Measurements from ENCODE around the gene AMBRA1. TPM values are rescaled to one million over a fixed set of nuclear protein-coding genes. Genes with fewer than 3 reads are reported as not detected.

Gene AMBRA1
- polyA plus RNA-seq, 1 experiment = 12.8 TPM

DNA sequence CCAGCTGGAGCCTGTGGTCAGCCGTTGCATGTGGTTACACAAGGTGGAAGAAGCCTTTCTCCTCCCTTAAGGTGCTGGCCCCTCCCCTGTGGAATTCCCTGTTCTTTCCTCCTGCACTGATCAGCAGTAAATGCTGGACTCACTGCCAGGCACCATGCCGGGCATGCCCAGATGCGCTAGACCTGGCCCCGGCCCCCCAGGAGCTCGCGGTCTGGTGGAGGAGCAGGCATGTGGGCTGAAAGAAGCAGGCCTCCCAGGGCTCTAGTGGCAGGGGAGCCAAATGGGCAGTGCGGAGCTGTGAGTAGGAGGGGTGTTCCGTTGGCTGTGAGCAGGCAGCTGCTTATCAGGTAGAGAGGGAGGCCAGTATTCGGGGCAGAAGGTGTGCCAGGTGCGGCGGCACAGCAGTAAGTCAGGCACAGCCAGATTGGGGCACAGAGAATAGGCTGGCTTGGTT is 236.3 kb downstream of the AMBRA1 start:
- no peaks in the 10 kb centered on the region for H3K27me3 ChIP-seq (ENCODE audit: control insufficient read depth, insufficient read depth, low read length)
- TF ChIP-seq, protein P1, sequence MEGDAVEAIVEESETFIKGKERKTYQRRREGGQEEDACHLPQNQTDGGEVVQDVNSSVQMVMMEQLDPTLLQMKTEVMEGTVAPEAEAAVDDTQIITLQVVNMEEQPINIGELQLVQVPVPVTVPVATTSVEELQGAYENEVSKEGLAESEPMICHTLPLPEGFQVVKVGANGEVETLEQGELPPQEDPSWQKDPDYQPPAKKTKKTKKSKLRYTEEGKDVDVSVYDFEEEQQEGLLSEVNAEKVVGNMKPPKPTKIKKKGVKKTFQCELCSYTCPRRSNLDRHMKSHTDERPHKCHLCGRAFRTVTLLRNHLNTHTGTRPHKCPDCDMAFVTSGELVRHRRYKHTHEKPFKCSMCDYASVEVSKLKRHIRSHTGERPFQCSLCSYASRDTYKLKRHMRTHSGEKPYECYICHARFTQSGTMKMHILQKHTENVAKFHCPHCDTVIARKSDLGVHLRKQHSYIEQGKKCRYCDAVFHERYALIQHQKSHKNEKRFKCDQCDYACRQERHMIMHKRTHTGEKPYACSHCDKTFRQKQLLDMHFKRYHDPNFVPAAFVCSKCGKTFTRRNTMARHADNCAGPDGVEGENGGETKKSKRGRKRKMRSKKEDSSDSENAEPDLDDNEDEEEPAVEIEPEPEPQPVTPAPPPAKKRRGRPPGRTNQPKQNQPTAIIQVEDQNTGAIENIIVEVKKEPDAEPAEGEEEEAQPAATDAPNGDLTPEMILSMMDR (IDR thresholded peaks at IDR 0.05; ENCODE audit: insufficient read depth, low read depth, low read length) = no peak
- ChIA-PET CTCF (interaction anchor here (1.1 to 11.0 kb wide), 4 partner anchors 8 to 18 kb away, joined by 3 to 162 read pairs (median 15); partner anchors contain the start of gene DGKZ), POLR2A (no interaction called here)
- no peak for DNase-seq (ENCODE audit: low read depth)
- H3K4me3 ChIP-seq (ENCODE audit: low read depth, low read length) = no peak overlapping the region
- no peaks in the 10 kb centered on the region; the same call in none of the 2 replicates for H3K36me3 ChIP-seq (ENCODE audit: control insufficient read depth, insufficient read depth, low read length)

DNA sequence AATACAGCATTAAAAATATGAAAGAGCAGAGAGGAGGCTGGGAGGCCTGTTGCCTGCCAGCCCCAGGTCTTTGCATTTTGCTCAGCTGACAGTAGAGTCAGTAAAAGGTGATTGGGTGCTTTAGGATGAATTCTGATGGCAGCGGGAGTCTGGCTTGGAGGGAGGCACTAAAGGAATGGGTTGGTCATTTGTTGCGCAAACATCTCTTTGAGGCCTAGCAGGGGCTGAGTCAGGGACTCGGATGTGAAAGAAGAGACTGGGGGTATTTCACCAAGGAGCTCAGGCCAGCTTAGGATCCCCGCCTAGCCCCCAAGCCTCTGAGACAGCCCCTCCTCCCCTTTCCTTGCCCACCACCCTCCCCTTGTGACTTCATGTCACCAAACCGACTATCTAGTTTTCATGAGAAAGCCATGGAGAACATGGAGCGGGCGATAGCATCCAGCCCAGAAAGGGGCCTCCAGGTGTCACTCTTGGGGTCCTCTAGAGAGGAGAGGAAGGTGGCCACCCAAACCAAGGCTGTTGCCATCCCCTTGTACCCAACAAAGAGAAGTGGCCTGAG is 236.8 kb downstream of the AMBRA1 start:
- no peak for DNase-seq (ENCODE audit: low read depth)
- no peaks in the 10 kb centered on the region; the same call in 1 of the 2 replicates for H3K36me3 ChIP-seq (ENCODE audit: control insufficient read depth, insufficient read depth, low read length)
- no peak overlapping the region for H3K4me3 ChIP-seq (ENCODE audit: low read depth, low read length)
- CTCF ChIA-PET = interaction anchor here (1.1 to 11.0 kb wide), 3 partner anchors 8 to 18 kb away, joined by 3 to 162 read pairs (median 6); partner anchors contain the start of gene DGKZ
- no peaks in the 10 kb centered on the region for H3K27me3 ChIP-seq (ENCODE audit: control insufficient read depth, insufficient read depth, low read length)
- TF ChIP-seq, protein P1 (IDR thresholded peaks at IDR 0.05; ENCODE audit: insufficient read depth, low read depth, low read length) = no peak
- POLR2A ChIA-PET = no interaction called here

DNA sequence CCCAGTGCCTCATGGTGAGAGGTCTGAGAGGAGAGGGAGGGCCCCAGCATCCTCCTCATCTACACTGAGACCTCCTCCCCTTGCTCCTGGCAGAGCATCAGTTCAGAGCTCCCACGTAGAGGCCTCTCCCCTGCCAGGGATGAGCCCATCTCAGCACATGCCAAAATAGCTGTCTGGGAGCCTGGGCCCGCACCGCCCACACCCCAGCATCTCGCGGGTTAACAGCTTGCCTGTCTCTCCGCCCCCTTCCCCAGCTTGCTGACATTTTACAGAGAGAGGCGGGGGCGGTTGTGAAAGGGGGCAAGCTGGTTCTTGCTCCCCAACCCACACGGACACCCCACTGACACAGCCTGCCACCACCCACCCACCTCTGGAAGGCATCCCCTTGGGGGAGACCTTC is 240.1 kb downstream of the AMBRA1 start:
- H3K4me3 ChIP-seq (ENCODE audit: low read depth, low read length) = no peak overlapping the region
- TF ChIP-seq, protein P1 (IDR thresholded peaks at IDR 0.05; ENCODE audit: insufficient read depth, low read depth, low read length) = no peak
- no peak for DNase-seq (ENCODE audit: low read depth)
- POLR2A ChIA-PET = interaction anchor here (0.6 kb wide), 1 partner anchor 195 kb away, joined by 7 read pairs; no protein-coding TSS in a partner anchor
- peaks cover 2% of the 10 kb centered on the region; the same call in 1 of the 2 replicates for H3K36me3 ChIP-seq (ENCODE audit: control insufficient read depth, insufficient read depth, low read length)
- CTCF ChIA-PET = interaction anchor here (0.7 to 11.0 kb wide), 3 partner anchors 8 to 72 kb away, joined by 3 to 162 read pairs (median 4); no protein-coding TSS in a partner anchor
- H3K27me3 ChIP-seq (ENCODE audit: control insufficient read depth, insufficient read depth, low read length) = no peaks in the 10 kb centered on the region

DNA sequence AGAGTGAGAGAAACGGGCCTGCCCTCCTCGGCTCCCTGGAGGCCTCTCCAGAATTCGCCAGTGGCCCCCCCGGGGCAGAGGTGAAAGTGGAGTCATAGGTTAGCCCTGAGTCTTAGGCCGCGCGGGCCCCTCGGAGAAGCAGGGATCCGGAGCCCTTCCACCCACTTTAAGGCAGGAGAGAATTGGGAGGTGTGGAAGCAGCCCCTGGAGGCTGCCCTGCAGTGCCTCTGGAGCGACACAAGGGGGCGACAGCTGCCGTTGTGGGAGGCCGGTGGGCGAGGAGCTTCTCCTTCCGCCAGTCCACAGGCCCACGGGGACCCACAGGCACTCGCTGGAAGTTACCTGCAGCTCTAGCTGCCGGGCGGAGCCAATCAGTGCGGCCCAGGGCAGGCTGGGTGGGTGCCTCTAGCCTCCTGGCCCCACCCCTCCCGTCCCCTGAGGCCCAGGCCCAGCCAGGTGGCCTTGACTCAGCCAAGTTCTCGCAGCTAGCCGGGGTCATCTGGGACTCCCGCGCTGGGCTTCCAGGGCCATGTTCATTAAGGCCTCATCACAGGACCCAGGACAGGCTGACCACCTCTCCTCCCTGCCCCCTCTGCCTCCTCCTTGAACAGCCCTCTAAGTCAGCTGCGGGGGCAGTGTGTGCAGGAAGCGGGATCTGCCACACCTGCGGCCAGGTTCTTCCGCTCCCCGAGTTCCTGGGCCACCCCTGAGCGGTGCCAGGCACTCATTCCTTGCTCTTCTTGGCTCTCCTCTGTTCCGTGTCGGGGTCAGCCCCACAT is 241.6 kb downstream of the AMBRA1 start:
- Histone ChIP-seq H3K36me3 (ENCODE audit: control insufficient read depth, insufficient read depth, low read length) (peaks cover 2% of the 10 kb centered on the region; the same call in 1 of the 2 replicates), H3K4me3 (ENCODE audit: low read depth, low read length) (no peak overlapping the region), H3K27me3 (ENCODE audit: control insufficient read depth, insufficient read depth, low read length) (no peaks in the 10 kb centered on the region)
- no peak for DNase-seq (ENCODE audit: low read depth)
- POLR2A ChIA-PET = no interaction called here
- CTCF ChIA-PET = interaction anchor here (0.8 to 11.0 kb wide), 10 partner anchors 13 to 196 kb away, joined by 3 to 162 read pairs (median 4); no protein-coding TSS in a partner anchor
- TF ChIP-seq, protein P1 (IDR thresholded peaks at IDR 0.05; ENCODE audit: insufficient read depth, low read depth, low read length) = peak; percentile 80

DNA sequence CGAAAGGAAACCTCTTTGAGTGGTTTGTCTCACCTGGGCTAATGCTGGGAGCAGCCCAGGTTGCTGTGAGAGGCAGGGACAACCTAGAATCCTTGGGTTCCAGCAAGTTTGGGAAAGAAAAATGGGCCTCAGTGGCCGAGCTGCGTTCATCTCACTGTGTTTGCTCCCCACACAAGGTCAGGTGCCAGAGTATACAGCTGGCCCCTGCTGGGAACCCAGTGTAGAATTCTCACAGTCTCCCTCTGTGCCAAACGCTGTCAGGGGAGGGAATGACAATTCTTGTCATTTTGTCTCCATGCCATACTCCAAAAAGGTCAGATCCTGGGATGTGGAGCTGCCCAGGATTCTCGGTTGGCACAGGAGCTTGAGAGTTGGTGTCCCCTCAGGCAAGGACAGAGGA is 242.2 kb downstream of the AMBRA1 start:
- CTCF ChIA-PET = interaction anchor here (0.8 to 11.0 kb wide), 7 partner anchors 13 to 197 kb away, joined by 3 to 162 read pairs (median 4); no protein-coding TSS in a partner anchor
- POLR2A ChIA-PET = no interaction called here
- Histone ChIP-seq H3K36me3 (ENCODE audit: control insufficient read depth, insufficient read depth, low read length) (peaks cover 2% of the 10 kb centered on the region; the same call in 1 of the 2 replicates), H3K4me3 (ENCODE audit: low read depth, low read length) (no peak overlapping the region), H3K27me3 (ENCODE audit: control insufficient read depth, insufficient read depth, low read length) (no peaks in the 10 kb centered on the region)
- TF ChIP-seq, protein P1 (IDR thresholded peaks at IDR 0.05; ENCODE audit: insufficient read depth, low read depth, low read length) = no peak
- DNase-seq (ENCODE audit: low read depth) = no peak

Data from BJ (cell line).